MM.1S (cell line): ENCODE data around the gene POLN.

Experiments used
- DNase-seq: peaks from one replicate; pipeline ENCODE4 v3.0.0-alpha.2; 2015
- H2AFZ ChIP-seq: fragments of 300-600 bp; sonication (generic); 2 replicates; pipeline ENCODE4 v1.6.0; 2016; ENCODE audit warnings: antibody characterized with exemption, low read length
- H3F3A ChIP-seq: fragments of 300-600 bp; sonication (generic); 2 replicates; pipeline ENCODE4 v1.6.1; 2016; ENCODE audit warnings: mild to moderate bottlenecking, antibody characterized with exemption, low read length, moderate library complexity, mixed read lengths; ENCODE audit not compliant: insufficient read depth
- H3K27ac ChIP-seq: fragments of 300-600 bp; sonication (generic); 2 replicates; pipeline ENCODE4 v1.5.1; 2016; ENCODE audit warnings: mild to moderate bottlenecking, low read length
- H3K27me3 ChIP-seq: fragments of 300-600 bp; sonication (generic); replicated peaks from 2 replicates; pipeline ENCODE4 v1.6.0; 2016; ENCODE audit warnings: low read length; ENCODE audit not compliant: insufficient read depth
- H3K36me3 ChIP-seq: fragments of 300-600 bp; sonication (generic); replicated peaks from 2 replicates; pipeline ENCODE4 v1.6.1; 2016; ENCODE audit warnings: mild to moderate bottlenecking, low read length, mixed read lengths; ENCODE audit not compliant: insufficient read depth
- H3K4me1 ChIP-seq: fragments of 300-600 bp; sonication (generic); 2 replicates; pipeline ENCODE4 v1.6.1; 2016; ENCODE audit warnings: low read length, mixed read lengths
- H3K4me2 ChIP-seq: fragments of 300-600 bp; sonication (generic); 2 replicates; pipeline ENCODE4 v1.6.0; 2016; ENCODE audit warnings: low read depth, low read length
- H3K4me3 ChIP-seq: fragments of 300-600 bp; sonication (generic); 2 replicates; pipeline ENCODE4 v1.5.1; 2016; ENCODE audit warnings: low read length, mixed read lengths
- H3K79me2 ChIP-seq: fragments of 300-600 bp; sonication (generic); 2 replicates; pipeline ENCODE4 v1.6.1; 2016; ENCODE audit warnings: mixed run types, low read length, mixed read lengths
- H3K9ac ChIP-seq: fragments of 300-600 bp; sonication (generic); 2 replicates; pipeline ENCODE4 v1.6.1; 2016; ENCODE audit warnings: low read length, mixed read lengths
- H3K9me2 ChIP-seq: fragments of 300-600 bp; sonication (generic); replicated peaks from 2 replicates; pipeline ENCODE4 v1.6.1; 2016; ENCODE audit warnings: mild to moderate bottlenecking, low read length, mixed read lengths; ENCODE audit not compliant: insufficient read depth
- H3K9me3 ChIP-seq: fragments of 300-600 bp; sonication (generic); replicated peaks from 2 replicates; pipeline ENCODE4 v1.6.1; 2016; ENCODE audit warnings: mild to moderate bottlenecking, low read length, mixed read lengths; ENCODE audit not compliant: insufficient read depth
- H4K20me1 ChIP-seq: fragments of 300-600 bp; sonication (generic); 2 replicates; pipeline ENCODE4 v1.6.1; 2016; ENCODE audit warnings: mild to moderate bottlenecking, low read length, moderate library complexity, mixed read lengths; ENCODE audit not compliant: insufficient read depth
- CTCF ChIP-seq: fragments of 300-600 bp; sonication (generic); IDR thresholded peaks from 2 replicates; pipeline ENCODE4 v1.5.1; 2016; ENCODE audit warnings: antibody characterized with exemption, low read length, mixed read lengths
- EZH2 ChIP-seq: fragments of 300-600 bp; sonication (generic); optimal IDR thresholded peaks from 2 replicates; pipeline ENCODE3; 2017; ENCODE audit warnings: low read depth, mild to moderate bottlenecking, antibody characterized with exemption, low read length, mixed read lengths
- EZH2phosphoT487 ChIP-seq: fragments of 300-600 bp; sonication (generic); IDR thresholded peaks from 2 replicates; pipeline ENCODE4 v1.6.1; 2018; ENCODE audit warnings: antibody characterized with exemption, low read length

POLN gene

GRCh38 chr4:2286904-2287593, 45.1 kb upstream of the POLN start:
- no peak overlapping the region for H3K9ac ChIP-seq
- peaks cover 10% of the 10 kb centered on the region for H3K4me1 ChIP-seq
- TF ChIP-seq CTCF (no peak), EZH2phosphoT487 (no peak), EZH2 (no peak)
- H3K4me2 ChIP-seq, result no peak overlapping the region
- H3K9me2 ChIP-seq, result no peaks in the 10 kb centered on the region
- H4K20me1 ChIP-seq, result no peaks in the 10 kb centered on the region
- no peaks in the 10 kb centered on the region for H3K9me3 ChIP-seq
- H3K79me2 ChIP-seq, result no peaks in the 10 kb centered on the region
- no peak overlapping the region for H2AFZ ChIP-seq
- no peak for DNase-seq
- H3K27ac ChIP-seq, result no peak overlapping the region
- H3K27me3 ChIP-seq, result no peaks in the 10 kb centered on the region
- no peaks in the 10 kb centered on the region for H3K36me3 ChIP-seq
- peaks cover 10% of the 10 kb centered on the region for H3F3A ChIP-seq
- no peak overlapping the region for H3K4me3 ChIP-seq

- no peaks in the 10 kb centered on the region for H3K79me2 ChIP-seq
- no peaks in the 10 kb centered on the region for H3K36me3 ChIP-seq
- no peaks in the 10 kb centered on the region for H4K20me1 ChIP-seq
- H3K9me2 ChIP-seq, result no peaks in the 10 kb centered on the region
- H2AFZ ChIP-seq, result no peak overlapping the region
- H3K27me3 ChIP-seq, result no peaks in the 10 kb centered on the region
- peaks cover 20% of the 10 kb centered on the region for H3K4me1 ChIP-seq
- no peak for TF ChIP-seq EZH2
- TF ChIP-seq CTCF, result no peak
- no peak for TF ChIP-seq EZH2phosphoT487
- no peak overlapping the region for H3K4me2 ChIP-seq
- no peaks in the 10 kb centered on the region for H3K9me3 ChIP-seq
- peaks cover 16% of the 10 kb centered on the region for H3F3A ChIP-seq
- no peak overlapping the region for H3K9ac ChIP-seq
- no peak overlapping the region for H3K4me3 ChIP-seq
- DNase-seq, result no peak
- no peak overlapping the region for H3K27ac ChIP-seq
These were observed 43.9 kb upstream of the POLN start for GRCh38 chr4:2285613-2286381.

- peaks cover 16% of the 10 kb centered on the region for H3F3A ChIP-seq
- no peaks in the 10 kb centered on the region for H3K36me3 ChIP-seq
- H3K9me2 ChIP-seq, result no peaks in the 10 kb centered on the region
- H4K20me1 ChIP-seq, result no peaks in the 10 kb centered on the region
- H3K27ac ChIP-seq, result no peak overlapping the region
- peaks cover 20% of the 10 kb centered on the region for H3K4me1 ChIP-seq
- H2AFZ ChIP-seq, result no peak overlapping the region
- no peak for DNase-seq
- no peak overlapping the region for H3K4me3 ChIP-seq
- H3K9ac ChIP-seq, result no peak overlapping the region
- no peaks in the 10 kb centered on the region for H3K9me3 ChIP-seq
- H3K79me2 ChIP-seq, result no peaks in the 10 kb centered on the region
- H3K4me2 ChIP-seq, result no peak overlapping the region
- no peak for TF ChIP-seq EZH2phosphoT487
- no peak for TF ChIP-seq CTCF
- TF ChIP-seq EZH2, result no peak
- H3K27me3 ChIP-seq, result no peaks in the 10 kb centered on the region
These were observed 43.2 kb upstream of the POLN start for GRCh38 chr4:2284934-2285612.
